HepG2 (cell line): Measurements from ENCODE around the gene HAP1.

ENCODE experiments used
- CCDC6 ChIP-seq: sonication (generic); formaldehyde crosslinking; IDR thresholded peaks from 2 replicates; pipeline ENCODE4 v1.8.1; 2022; ENCODE audit warnings: mild to moderate bottlenecking, missing genetic modification reagents, moderate library complexity
- ELF1 ChIP-seq: sonication (generic); formaldehyde crosslinking; IDR thresholded peaks from 2 replicates; pipeline ENCODE4 v1.4.0; 2020; ENCODE audit warnings: missing genetic modification reagents
- POLR2A ChIP-seq, 2 experiments: IDR thresholded peaks; 2 replicates each; pipeline ENCODE4 v1.6.1; 2011; ENCODE audit warnings: low read depth in 2 of 2, low read length in 2 of 2, mild to moderate bottlenecking in 1 of 2, moderate library complexity in 1 of 2; ENCODE audit not compliant: insufficient read depth in 1 of 2
- SMC3 ChIP-seq: IDR thresholded peaks from 2 replicates; pipeline ENCODE4 v1.6.1; 2011; ENCODE audit warnings: low read length, improper control_type of control experiment
- U2AF2 ChIP-seq: fragments of 200-400 bp; formaldehyde crosslinking; IDR thresholded peaks from 2 replicates; pipeline ENCODE4 v1.6.1; 2017; ENCODE audit warnings: low read depth, mild to moderate bottlenecking, low read length
- ZFP41 ChIP-seq: sonication (generic); formaldehyde crosslinking; IDR thresholded peaks from 2 replicates; pipeline ENCODE4 v1.4.0; 2020; ENCODE audit warnings: mild to moderate bottlenecking, missing genetic modification reagents, borderline replicate concordance
- ZFP82 ChIP-seq: sonication (generic); formaldehyde crosslinking; IDR thresholded peaks from 2 replicates; pipeline ENCODE4 v1.5.1; 2020; ENCODE audit warnings: mild to moderate bottlenecking, missing genetic modification reagents, borderline replicate concordance
- ZNF549 ChIP-seq: sonication (generic); formaldehyde crosslinking; IDR thresholded peaks from 2 replicates; pipeline ENCODE4 v1.5.0; 2020; ENCODE audit warnings: missing genetic modification reagents
- ZNF678 ChIP-seq: sonication (generic); formaldehyde crosslinking; IDR thresholded peaks from 2 replicates; pipeline ENCODE4 v1.4.0; 2020; ENCODE audit warnings: mild to moderate bottlenecking, missing genetic modification reagents
- TF ChIP-seq, protein P1 (sequence below): sonication (generic); formaldehyde crosslinking; IDR thresholded peaks from 2 replicates; pipeline ENCODE4 v1.5.0; 2020; ENCODE audit warnings: mild to moderate bottlenecking, missing genetic modification reagents, moderate library complexity
- TF ChIP-seq, protein P2 (sequence below): sonication (generic); formaldehyde crosslinking; IDR thresholded peaks from 2 replicates; pipeline ENCODE4 v1.8.0; 2022; ENCODE audit warnings: missing genetic modification reagents, mild to moderate bottlenecking, moderate library complexity, borderline replicate concordance

DNA sequence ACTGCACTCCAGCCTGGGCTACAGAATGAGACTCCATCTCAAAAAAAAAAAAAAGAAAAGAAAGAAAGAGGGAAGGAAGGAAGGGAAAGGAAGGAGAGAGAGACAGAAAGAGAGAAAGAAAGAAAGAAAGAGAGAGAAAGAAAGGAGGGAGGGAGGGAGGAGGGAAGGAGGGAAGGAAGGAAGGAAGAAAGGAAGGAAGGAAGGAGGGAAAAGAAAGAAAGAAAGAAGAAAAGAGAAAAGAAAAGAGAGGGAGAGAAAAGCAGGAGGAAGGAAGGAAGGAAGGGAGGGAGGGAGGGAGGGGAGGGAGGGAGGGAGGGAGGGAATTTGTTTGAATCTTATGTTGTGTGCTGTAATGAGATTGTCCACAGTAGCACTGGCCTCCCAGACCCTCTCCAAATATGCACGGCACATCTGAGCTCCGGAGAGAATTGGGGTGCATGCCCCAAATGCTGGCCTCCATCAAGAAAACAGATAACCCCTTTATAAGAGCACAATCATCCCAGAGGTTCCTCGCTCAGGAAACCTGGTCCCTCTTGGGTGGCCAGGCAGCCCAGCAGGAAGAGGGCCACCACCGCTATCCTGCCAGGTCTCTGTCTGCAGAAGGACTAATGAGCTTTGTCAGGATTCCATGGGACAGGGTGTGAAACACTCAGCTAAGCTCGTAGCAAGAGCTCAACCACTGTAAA lies 54.6 kb downstream of the HAP1 start:
- TF ChIP-seq ELF1 (CRISPR knock-in tag) = no peak
- TF ChIP-seq, protein P1, sequence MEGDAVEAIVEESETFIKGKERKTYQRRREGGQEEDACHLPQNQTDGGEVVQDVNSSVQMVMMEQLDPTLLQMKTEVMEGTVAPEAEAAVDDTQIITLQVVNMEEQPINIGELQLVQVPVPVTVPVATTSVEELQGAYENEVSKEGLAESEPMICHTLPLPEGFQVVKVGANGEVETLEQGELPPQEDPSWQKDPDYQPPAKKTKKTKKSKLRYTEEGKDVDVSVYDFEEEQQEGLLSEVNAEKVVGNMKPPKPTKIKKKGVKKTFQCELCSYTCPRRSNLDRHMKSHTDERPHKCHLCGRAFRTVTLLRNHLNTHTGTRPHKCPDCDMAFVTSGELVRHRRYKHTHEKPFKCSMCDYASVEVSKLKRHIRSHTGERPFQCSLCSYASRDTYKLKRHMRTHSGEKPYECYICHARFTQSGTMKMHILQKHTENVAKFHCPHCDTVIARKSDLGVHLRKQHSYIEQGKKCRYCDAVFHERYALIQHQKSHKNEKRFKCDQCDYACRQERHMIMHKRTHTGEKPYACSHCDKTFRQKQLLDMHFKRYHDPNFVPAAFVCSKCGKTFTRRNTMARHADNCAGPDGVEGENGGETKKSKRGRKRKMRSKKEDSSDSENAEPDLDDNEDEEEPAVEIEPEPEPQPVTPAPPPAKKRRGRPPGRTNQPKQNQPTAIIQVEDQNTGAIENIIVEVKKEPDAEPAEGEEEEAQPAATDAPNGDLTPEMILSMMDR (CRISPR knock-in tag) = no peak
- TF ChIP-seq ZNF549 (CRISPR knock-in tag) = no peak
- no peak for TF ChIP-seq ZFP82 (CRISPR knock-in tag)
- TF ChIP-seq SMC3 = no peak
- TF ChIP-seq POLR2A (IDR thresholded peaks at IDR 0.05; ENCODE audit: insufficient read depth in 1 of 2, low read depth in 2 of 2, low read length in 2 of 2) = no peak
- no peak for TF ChIP-seq ZNF678 (CRISPR knock-in tag)
- TF ChIP-seq U2AF2 = no peak
- TF ChIP-seq CCDC6 (CRISPR knock-in tag) = no peak
- TF ChIP-seq ZFP41 (CRISPR knock-in tag) = no peak
- TF ChIP-seq, protein P2, sequence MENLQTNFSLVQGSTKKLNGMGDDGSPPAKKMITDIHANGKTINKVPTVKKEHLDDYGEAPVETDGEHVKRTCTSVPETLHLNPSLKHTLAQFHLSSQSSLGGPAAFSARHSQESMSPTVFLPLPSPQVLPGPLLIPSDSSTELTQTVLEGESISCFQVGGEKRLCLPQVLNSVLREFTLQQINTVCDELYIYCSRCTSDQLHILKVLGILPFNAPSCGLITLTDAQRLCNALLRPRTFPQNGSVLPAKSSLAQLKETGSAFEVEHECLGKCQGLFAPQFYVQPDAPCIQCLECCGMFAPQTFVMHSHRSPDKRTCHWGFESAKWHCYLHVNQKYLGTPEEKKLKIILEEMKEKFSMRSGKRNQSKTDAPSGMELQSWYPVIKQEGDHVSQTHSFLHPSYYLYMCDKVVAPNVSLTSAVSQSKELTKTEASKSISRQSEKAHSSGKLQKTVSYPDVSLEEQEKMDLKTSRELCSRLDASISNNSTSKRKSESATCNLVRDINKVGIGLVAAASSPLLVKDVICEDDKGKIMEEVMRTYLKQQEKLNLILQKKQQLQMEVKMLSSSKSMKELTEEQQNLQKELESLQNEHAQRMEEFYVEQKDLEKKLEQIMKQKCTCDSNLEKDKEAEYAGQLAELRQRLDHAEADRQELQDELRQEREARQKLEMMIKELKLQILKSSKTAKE = no peak
